NCI-H2081 (cell line): ENCODE data around the gene MLKL.

ENCODE experiments used
- DNase-seq, 2 experiments: peaks; one replicate each; lab custom pipeline; 2025; lab: John Stamatoyannopoulos, UW

MLKL gene

GRCh38 chr16:74700438-74701225 lies at the start of gene MLKL:
TSS of gene MLKL (minus strand) at chr16:74700862. CDS start at chr16:74695757, 5,105 bp downstream.
- peak; percentile 10 to 37 for DNase-seq

GRCh38 chr16:74749291-74750055 lies 48.8 kb upstream of the MLKL start:
- no peak for DNase-seq

GRCh38 chr16:74748616-74749026 lies 48.0 kb upstream of the MLKL start:
- DNase-seq, result no peak

GRCh38 chr16:74747716-74748615 lies 47.3 kb upstream of the MLKL start:
- no peak for DNase-seq

- DNase-seq, result no peak
Measured at GRCh38 chr16:74745926-74746325, 45.3 kb upstream of the MLKL start.

GRCh38 chr16:74745109-74745615 lies 44.5 kb upstream of the MLKL start:
- no peak for DNase-seq

- no peak for DNase-seq
Measured at GRCh38 chr16:74744566-74744965, 43.9 kb upstream of the MLKL start.

- no peak for DNase-seq
Measured at GRCh38 chr16:74743668-74744299, 43.1 kb upstream of the MLKL start.

GRCh38 chr16:74743045-74743667 lies 42.5 kb upstream of the MLKL start:
- DNase-seq, result no peak

- no peak for DNase-seq
Measured at GRCh38 chr16:74742051-74742481, 41.4 kb upstream of the MLKL start.

- DNase-seq, result no peak
Measured at GRCh38 chr16:74740795-74741304, 40.2 kb upstream of the MLKL start.

GRCh38 chr16:74739275-74739674 lies 38.6 kb upstream of the MLKL start:
- no peak for DNase-seq

- no peak for DNase-seq
Measured at GRCh38 chr16:74738816-74739215, 38.2 kb upstream of the MLKL start.

- no peak for DNase-seq
Measured at GRCh38 chr16:74738113-74738541, 37.5 kb upstream of the MLKL start.

GRCh38 chr16:74737521-74737920 lies 36.9 kb upstream of the MLKL start:
- no peak for DNase-seq

- no peak for DNase-seq
Measured at GRCh38 chr16:74736531-74737157, 36.0 kb upstream of the MLKL start.

GRCh38 chr16:74735554-74735953 lies 34.9 kb upstream of the MLKL start:
- no peak for DNase-seq

GRCh38 chr16:74735162-74735452 lies 34.4 kb upstream of the MLKL start:
- DNase-seq, result no peak

- no peak for DNase-seq
Measured at GRCh38 chr16:74734361-74735161, 33.9 kb upstream of the MLKL start.
